ENCODE measurements around the gene NPVF. TPM values are rescaled to one million over a fixed set of nuclear protein-coding genes. Genes with fewer than 3 reads are reported as not detected.

Gene NPVF
- total RNA-seq, 1 donor from 2014 or later: not detected

GRCh38 chr7:25196132-25196896, 32.0 kb downstream of the NPVF start:
- Histone ChIP-seq H3K36me3 (no peaks in the 10 kb centered on the region), H3K4me3 (no peak overlapping the region), H3K4me1 (no peaks in the 10 kb centered on the region), H3K9me3 (replicated peaks) (peaks cover 10% of the 10 kb centered on the region), H3K27me3 (ENCODE audit: low read depth) (peaks cover 2% of the 10 kb centered on the region), H3K27ac (replicated peaks) (no peak overlapping the region)
- TF ChIP-seq CTCF (IDR thresholded peaks at IDR 0.05; ENCODE audit: borderline replicate concordance): no peak
- intact Hi-C loops (cut with micrococcal nuclease): no loop called here
- DNase-seq: no peak

GRCh38 chr7:25194036-25194435, 34.2 kb downstream of the NPVF start:
- Histone ChIP-seq H3K27me3 (ENCODE audit: low read depth) (peaks cover 10% of the 10 kb centered on the region), H3K4me1 (no peaks in the 10 kb centered on the region), H3K36me3 (no peaks in the 10 kb centered on the region), H3K9me3 (replicated peaks) (peaks cover 10% of the 10 kb centered on the region), H3K27ac (replicated peaks) (no peak overlapping the region), H3K4me3 (no peak overlapping the region)
- TF ChIP-seq CTCF (IDR thresholded peaks at IDR 0.05; ENCODE audit: borderline replicate concordance): no peak
- intact Hi-C loops (cut with micrococcal nuclease): no loop called here
- DNase-seq: no peak

GRCh38 chr7:25192043-25192442, 36.2 kb downstream of the NPVF start:
- Histone ChIP-seq H3K36me3 (no peaks in the 10 kb centered on the region), H3K4me3 (no peak overlapping the region), H3K27me3 (ENCODE audit: low read depth) (peaks cover 28% of the 10 kb centered on the region), H3K4me1 (no peaks in the 10 kb centered on the region), H3K9me3 (replicated peaks) (peaks cover 10% of the 10 kb centered on the region), H3K27ac (replicated peaks) (no peak overlapping the region)
- no peak for DNase-seq
- intact Hi-C loops (cut with micrococcal nuclease): no loop called here
- TF ChIP-seq CTCF (IDR thresholded peaks at IDR 0.05; ENCODE audit: borderline replicate concordance): no peak

- no peaks in the 10 kb centered on the region for H3K9me3 ChIP-seq (replicated peaks)
- peaks cover 38% of the 10 kb centered on the region for H3K27me3 ChIP-seq (ENCODE audit: low read depth)
- H3K4me1 ChIP-seq: no peaks in the 10 kb centered on the region
- DNase-seq: no peak
- no peaks in the 10 kb centered on the region for H3K36me3 ChIP-seq
- TF ChIP-seq CTCF (IDR thresholded peaks at IDR 0.05; ENCODE audit: borderline replicate concordance): no peak
- no peak overlapping the region for H3K27ac ChIP-seq (replicated peaks)
- intact Hi-C loops (cut with micrococcal nuclease): no loop called here
- H3K4me3 ChIP-seq: no peak overlapping the region
Observed at GRCh38 chr7:25189197-25189596, 39.1 kb downstream of the NPVF start.

GRCh38 chr7:25187932-25188331, 40.4 kb downstream of the NPVF start:
- H3K4me1 ChIP-seq: no peaks in the 10 kb centered on the region
- peaks cover 38% of the 10 kb centered on the region for H3K27me3 ChIP-seq (ENCODE audit: low read depth)
- TF ChIP-seq CTCF (IDR thresholded peaks at IDR 0.05; ENCODE audit: borderline replicate concordance): no peak
- intact Hi-C loops (cut with micrococcal nuclease): no loop called here
- no peaks in the 10 kb centered on the region for H3K36me3 ChIP-seq
- DNase-seq: no peak
- H3K9me3 ChIP-seq (replicated peaks): no peaks in the 10 kb centered on the region
- no peak overlapping the region for H3K4me3 ChIP-seq
- H3K27ac ChIP-seq (replicated peaks): no peak overlapping the region

Data from left ventricle myocardium inferior (tissue), 1 donor.